ENCODE data around the gene LTV1.
"Not testable (repeated sequence)": the region's sequence is repeated elsewhere in the genome, so short reads cannot be mapped to it uniquely, and the experiment has no call there.

DNA sequence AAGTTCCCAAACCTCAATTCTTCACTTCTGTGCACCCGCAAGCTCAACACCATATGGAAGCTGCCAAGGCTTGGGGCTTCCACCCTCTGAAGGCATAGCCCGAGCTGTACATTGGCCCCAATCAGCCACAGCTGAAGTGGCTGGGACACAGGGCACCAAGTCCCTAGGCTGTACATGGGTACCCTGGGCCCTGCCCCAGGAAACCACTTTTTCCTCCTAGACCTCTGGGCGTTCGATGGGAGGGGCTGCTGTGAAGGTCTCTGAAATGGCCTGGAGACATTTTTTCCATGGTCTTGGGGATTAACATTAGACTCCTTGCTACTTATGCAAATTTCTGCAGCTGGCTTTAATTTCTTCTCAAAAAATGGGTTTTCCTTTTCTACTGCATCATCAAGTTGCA is 30.5 kb downstream of the LTV1 start:
- TF ChIP-seq, protein P1, sequence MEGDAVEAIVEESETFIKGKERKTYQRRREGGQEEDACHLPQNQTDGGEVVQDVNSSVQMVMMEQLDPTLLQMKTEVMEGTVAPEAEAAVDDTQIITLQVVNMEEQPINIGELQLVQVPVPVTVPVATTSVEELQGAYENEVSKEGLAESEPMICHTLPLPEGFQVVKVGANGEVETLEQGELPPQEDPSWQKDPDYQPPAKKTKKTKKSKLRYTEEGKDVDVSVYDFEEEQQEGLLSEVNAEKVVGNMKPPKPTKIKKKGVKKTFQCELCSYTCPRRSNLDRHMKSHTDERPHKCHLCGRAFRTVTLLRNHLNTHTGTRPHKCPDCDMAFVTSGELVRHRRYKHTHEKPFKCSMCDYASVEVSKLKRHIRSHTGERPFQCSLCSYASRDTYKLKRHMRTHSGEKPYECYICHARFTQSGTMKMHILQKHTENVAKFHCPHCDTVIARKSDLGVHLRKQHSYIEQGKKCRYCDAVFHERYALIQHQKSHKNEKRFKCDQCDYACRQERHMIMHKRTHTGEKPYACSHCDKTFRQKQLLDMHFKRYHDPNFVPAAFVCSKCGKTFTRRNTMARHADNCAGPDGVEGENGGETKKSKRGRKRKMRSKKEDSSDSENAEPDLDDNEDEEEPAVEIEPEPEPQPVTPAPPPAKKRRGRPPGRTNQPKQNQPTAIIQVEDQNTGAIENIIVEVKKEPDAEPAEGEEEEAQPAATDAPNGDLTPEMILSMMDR (IDR thresholded peaks at IDR 0.05) = not testable (repeated sequence)
- TF ChIP-seq EP300, POLR2A (IDR thresholded peaks at IDR 0.05): not testable (repeated sequence)

Data from ovary (tissue), 3 donors.